Glomerular visceral epithelial cell (primary cell): Measurements from ENCODE around the gene DMPK.
A peak's percentile ranks its signal among the peaks of the same experiment; 100 is the strongest.

Experiments
- DNase-seq: peaks from one replicate; pipeline ENCODE4 v3.0.0-alpha.2; 2016; ENCODE audit errors: extremely low spot score

Gene DMPK, protein sequence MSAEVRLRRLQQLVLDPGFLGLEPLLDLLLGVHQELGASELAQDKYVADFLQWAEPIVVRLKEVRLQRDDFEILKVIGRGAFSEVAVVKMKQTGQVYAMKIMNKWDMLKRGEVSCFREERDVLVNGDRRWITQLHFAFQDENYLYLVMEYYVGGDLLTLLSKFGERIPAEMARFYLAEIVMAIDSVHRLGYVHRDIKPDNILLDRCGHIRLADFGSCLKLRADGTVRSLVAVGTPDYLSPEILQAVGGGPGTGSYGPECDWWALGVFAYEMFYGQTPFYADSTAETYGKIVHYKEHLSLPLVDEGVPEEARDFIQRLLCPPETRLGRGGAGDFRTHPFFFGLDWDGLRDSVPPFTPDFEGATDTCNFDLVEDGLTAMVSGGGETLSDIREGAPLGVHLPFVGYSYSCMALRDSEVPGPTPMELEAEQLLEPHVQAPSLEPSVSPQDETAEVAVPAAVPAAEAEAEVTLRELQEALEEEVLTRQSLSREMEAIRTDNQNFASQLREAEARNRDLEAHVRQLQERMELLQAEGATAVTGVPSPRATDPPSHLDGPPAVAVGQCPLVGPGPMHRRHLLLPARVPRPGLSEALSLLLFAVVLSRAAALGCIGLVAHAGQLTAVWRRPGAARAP

GRCh38 chr19:45782162-45782691, at the start of gene DMPK:
TSS of gene DMPK (minus strand) at chr19:45782490. CDS start at chr19:45782352, 138 bp downstream.
- DNase-seq: no peak

- no peak for DNase-seq
Measured at GRCh38 chr19:45828945-45829344, 46.7 kb upstream of the DMPK start.

DNA sequence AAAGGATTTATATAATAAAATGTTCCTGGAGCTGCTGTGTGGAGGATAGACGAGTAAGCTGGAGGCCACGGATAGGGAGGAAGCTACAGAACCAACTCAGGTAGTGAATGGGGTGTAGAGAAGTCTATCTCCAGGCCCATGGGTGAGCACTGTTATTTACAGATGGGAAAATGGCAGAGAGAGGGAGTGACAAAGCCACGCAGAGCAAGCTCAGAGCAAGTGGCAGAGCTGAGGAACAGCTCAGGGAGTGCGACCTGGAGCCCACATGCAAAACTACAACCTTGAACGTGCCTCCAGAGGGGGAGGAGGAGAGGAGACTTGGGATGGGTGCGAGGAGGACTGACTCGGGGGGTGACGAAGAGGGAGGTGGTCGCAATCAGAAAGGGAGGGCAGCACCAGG, 46.2 kb upstream of the DMPK start:
- DNase-seq: no peak

DNA sequence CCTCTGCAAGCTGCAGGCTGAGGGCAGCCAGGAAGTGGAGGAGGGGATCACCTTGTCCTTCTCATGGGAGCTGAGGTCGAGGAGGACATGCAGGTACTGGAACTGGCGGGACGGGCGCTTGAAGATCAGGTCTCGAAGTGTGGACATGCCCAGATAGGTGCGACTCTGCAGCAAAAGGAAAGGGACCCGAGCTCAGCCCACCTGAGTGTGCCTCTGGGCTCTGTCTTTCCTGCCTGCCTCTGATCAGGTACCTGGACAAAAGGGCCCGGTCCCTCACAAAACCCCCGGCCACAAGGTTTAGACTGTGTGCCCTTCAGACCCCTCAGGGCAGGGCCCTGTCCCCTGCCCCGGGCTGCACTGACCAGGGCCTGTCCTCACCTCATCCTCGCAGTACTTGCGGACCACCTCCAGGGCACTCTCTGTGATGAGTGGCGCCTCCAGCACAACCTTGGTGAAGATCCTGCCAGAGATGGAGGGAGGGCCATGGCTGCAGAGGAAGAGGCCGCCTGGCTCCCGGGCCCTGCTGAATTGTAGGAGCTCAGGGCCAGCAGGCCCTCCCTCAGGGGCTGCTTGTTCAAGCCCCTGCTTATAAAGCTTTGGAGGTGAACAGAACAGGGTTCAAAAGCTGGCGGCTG, 45.3 kb upstream of the DMPK start:
- no peak for DNase-seq

DNA sequence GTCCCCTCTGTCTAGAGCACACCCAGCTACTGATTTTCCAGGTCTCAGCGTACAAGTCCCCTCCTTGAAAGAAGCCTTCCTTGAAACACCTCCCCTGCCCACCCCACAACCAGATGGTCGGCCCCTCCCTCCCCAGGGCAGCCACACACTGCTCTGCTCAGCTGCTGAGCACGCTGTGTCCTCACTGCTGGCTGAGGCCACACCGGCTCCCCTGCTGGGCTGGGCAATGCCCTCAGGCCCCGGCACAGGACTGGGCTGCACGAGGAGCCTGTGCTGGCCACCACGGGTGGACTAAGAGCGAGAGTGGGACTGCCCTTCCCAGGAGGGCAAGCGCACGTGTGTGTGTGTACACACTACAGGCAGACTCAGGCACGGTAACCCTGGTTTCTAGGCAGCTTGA, 44.6 kb upstream of the DMPK start:
- no peak for DNase-seq

- DNase-seq: no peak
Measured at GRCh38 chr19:45825917-45826893, 43.9 kb upstream of the DMPK start.

DNA sequence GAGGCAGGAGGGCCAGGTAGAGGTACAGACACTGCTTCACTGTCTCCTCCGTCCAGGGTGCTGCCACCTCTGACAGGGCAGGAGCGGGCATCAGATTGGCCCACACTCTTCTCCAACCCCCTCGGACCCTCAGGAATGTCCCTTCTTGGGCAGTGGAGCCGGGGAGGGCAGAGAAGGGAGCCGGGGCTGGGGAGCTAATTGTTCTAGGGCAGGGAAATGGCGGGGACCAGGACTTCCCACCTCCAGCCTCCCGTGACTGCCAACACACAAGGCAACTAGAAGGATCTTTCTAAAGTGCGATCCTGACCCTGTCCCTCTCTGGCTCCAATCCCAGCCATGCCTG, 42.9 kb upstream of the DMPK start:
- DNase-seq: no peak

DNA sequence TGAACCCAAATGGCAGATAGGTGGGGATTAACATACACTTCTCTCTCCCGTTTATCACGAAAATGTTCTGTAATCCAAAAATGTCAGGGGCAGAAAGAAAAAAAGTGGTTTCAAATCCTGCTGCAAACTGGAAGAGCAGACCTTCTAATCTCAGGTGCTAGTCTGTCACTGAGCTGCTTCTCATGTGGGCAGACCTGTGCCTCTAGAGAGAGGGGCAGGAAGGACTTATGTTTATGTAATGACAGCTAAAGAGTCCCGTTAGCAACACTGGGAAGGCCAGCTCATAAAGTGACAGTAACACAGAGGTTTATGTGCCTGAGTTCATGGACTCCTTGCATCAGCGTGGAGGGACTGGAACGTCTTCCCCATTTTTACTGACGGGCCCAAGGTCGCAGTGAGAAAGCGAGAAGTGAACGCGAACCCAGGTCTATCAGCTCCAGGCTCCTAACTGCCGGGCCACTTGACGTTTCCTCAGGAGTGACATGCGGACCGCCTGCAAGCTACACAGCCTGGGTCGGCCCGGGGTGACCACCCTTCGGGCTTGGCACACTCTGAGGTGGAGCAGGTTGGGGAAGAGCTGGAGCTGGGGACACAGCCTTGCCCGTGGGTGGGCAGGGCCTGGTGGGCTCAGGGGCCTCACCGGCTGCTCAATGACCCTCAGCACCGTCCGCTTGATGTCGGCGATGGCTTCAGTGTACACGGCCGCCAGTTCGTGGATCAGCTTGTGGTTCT, 42.4 kb upstream of the DMPK start:
- DNase-seq: no peak

DNA sequence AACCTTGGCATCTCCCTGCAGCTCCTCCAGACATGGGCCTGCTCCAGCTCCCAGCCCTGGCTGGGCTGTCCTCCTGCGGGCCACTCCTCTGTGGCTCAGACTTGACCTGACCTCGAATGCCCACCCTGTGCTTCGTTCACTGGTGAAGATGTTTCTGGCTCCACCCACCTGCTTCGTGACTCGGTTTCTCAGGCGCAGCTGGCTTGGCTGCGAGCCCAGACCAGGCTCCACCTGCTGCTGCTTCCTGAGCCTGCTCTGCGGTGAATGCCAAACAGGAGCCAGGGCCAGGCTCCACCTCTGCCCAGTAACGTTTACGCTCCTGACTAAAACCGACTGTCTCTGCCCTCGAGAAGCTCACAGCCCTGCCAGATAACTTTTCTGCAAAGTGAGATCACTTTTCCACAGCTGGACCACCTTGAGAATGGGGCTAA, 41.8 kb upstream of the DMPK start:
- no peak for DNase-seq

- DNase-seq: no peak
Measured at GRCh38 chr19:45823182-45823581, 40.9 kb upstream of the DMPK start.

GRCh38 chr19:45822716-45823115, 40.4 kb upstream of the DMPK start:
- no peak for DNase-seq

DNA sequence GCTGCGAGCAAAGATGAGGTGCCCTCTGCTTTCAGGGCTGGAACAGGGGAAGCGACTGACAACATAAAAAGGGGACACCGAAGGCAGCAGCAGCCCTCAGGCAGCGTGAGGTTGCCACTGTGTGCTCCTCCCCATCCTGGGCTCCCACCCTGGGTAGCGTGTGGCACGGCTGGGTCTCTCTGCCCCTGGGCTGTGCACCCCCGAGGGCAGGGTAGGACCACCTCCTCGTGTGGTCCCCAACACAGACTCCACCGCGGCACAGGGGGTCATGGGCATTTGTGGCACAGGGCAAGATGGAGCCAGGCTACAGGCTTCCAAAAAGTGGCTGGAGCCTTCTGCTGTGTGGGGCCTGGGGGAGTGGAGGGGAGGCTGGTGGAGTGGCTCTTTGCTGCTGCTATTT, 39.3 kb upstream of the DMPK start:
- DNase-seq: no peak

- no peak for DNase-seq
Measured at GRCh38 chr19:45821103-45821521, 38.8 kb upstream of the DMPK start.

- DNase-seq: no peak
Measured at GRCh38 chr19:45820413-45821102, 38.3 kb upstream of the DMPK start.

GRCh38 chr19:45819769-45820168, 37.5 kb upstream of the DMPK start:
- DNase-seq: no peak

DNA sequence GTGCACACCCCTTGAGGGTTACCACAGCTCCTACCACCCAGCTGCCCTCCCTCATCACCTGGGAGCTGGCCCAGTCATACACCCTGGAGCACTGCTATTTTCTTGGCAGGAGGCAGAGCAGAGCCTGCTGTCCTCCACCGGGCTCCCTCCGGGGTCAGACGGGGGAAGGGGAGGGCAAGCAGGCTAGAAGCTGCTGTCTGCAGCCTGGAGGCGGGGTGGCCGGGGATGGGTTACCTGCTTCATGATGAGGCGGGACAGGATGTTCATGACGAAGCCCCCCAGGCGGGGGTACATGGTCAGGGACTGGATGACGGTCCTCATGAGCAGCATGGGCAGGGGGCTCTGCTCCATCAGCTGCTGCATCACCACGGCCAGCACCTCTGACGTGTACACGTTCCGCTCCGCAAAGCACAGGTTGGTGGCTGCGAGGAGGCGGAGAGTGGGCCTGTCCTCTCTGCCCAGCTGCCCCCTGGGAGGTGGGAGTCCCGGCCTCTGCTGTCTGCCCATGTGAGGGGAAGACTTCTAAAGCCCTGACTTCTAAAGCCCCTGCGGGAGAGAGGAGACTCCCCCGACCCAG, 35.5 kb upstream of the DMPK start:
- no peak for DNase-seq

- DNase-seq: peak; percentile 96
Measured at GRCh38 chr19:45817010-45817724, 34.9 kb upstream of the DMPK start.

DNA sequence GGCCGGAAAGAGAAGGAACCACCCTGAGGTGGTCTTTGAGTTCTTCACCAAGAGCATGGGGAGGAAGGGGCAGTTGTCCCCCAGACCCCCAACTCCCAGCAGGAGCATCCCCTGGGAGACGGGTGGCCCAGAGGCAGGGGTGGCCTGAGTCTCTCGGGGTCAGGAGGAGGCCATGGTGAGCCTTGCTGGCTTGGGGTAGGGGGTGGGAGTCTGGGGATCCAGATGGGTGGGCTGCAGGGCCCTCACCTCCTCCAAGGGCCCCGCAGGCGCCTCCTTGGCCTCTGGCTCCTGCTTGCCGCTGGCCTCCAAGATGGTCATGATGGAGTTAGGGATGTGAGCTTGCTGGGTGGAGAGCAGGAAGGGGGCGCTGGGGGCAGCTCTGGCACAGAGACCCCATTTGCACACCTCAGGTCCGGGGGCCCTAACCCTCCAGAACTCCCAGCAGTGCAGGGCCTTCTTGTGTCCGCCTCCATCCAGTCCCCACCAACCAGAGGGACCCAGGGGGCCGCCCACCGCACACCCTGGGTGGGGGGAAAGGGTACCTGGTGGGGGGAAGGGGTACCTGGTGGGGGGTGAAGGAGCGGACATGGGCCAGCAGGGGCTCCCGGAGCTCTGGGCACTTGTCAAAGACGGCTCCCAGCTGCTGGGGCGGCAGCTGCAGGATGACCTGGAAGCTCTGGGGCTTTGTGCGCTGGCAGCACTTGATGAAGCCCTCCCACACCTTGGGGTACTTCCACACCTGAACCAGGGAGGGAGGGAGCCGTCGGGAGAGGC, 34.1 kb upstream of the DMPK start:
- DNase-seq: no peak
